H9 (cell line): ENCODE results near the gene PPP1R9A. TPM values are rescaled to one million over a fixed set of nuclear protein-coding genes. Genes with fewer than 3 reads are reported as not detected.

ENCODE experiments used
- DNase-seq: peaks from one replicate; pipeline ENCODE4 v3.0.0-alpha.2; 2017
- H2AFZ ChIP-seq: one replicate; pipeline ENCODE4 v1.6.1; 2013; ENCODE audit warnings: mild to moderate bottlenecking, low read length, control low read depth, moderate library complexity
- H2AK5ac ChIP-seq: 2 replicates; pipeline ENCODE4 v1.6.1; 2013; ENCODE audit warnings: low read length, control low read depth, mixed read lengths; ENCODE audit not compliant: insufficient read length
- H2BK120ac ChIP-seq: one replicate; pipeline ENCODE4 v1.6.1; 2013; ENCODE audit warnings: low read depth, mild to moderate bottlenecking, low read length, control low read depth, inconsistent platforms; ENCODE audit not compliant: poor library complexity, severe bottlenecking
- H2BK12ac ChIP-seq: 2 replicates; pipeline ENCODE4 v1.6.1; 2013; ENCODE audit warnings: low read length, control low read depth, mixed read lengths, low read depth; ENCODE audit not compliant: insufficient read length
- H2BK15ac ChIP-seq: 2 replicates; pipeline ENCODE4 v1.6.1; 2013; ENCODE audit warnings: low read depth, low read length, control low read depth
- H2BK20ac ChIP-seq: one replicate; pipeline ENCODE4 v1.6.1; 2013; ENCODE audit warnings: low read depth, mild to moderate bottlenecking, low read length, control low read depth, inconsistent platforms; ENCODE audit not compliant: poor library complexity, severe bottlenecking
- H2BK5ac ChIP-seq: 2 replicates; pipeline ENCODE4 v1.6.1; 2013; ENCODE audit warnings: low read length, control low read depth, mixed read lengths; ENCODE audit not compliant: insufficient read length
- H3K14ac ChIP-seq: 2 replicates; pipeline ENCODE4 v1.6.1; 2013; ENCODE audit warnings: low read length, control low read depth; ENCODE audit not compliant: insufficient read depth
- H3K18ac ChIP-seq: 2 replicates; pipeline ENCODE4 v1.6.1; 2013; ENCODE audit warnings: low read depth, mild to moderate bottlenecking, mixed read lengths, low read length, control low read depth; ENCODE audit not compliant: insufficient read length
- H3K23ac ChIP-seq: 2 replicates; pipeline ENCODE4 v1.6.1; 2013; ENCODE audit warnings: low read length, control low read depth, mixed read lengths, low read depth; ENCODE audit not compliant: insufficient read length
- H3K23me2 ChIP-seq: 2 replicates; pipeline ENCODE4 v1.6.1; 2013; ENCODE audit warnings: low read depth, mild to moderate bottlenecking, mixed read lengths, low read length, control low read depth; ENCODE audit not compliant: insufficient read length, poor library complexity, severe bottlenecking
- H3K27ac ChIP-seq: 2 replicates; pipeline ENCODE4 v1.5.1; 2013; ENCODE audit warnings: low read length, control low read depth, mixed read lengths, low read depth; ENCODE audit not compliant: insufficient read length
- H3K27me3 ChIP-seq: 2 replicates; pipeline ENCODE4 v1.6.1; 2013; ENCODE audit warnings: low read length, control low read depth, inconsistent platforms; ENCODE audit not compliant: insufficient read depth
- H3K4ac ChIP-seq: 2 replicates; pipeline ENCODE4 v1.6.1; 2013; ENCODE audit warnings: low read depth, mild to moderate bottlenecking, control low read depth, inconsistent platforms, low read length, moderate library complexity
- H3K4me1 ChIP-seq: 2 replicates; pipeline ENCODE4 v1.6.1; 2013; ENCODE audit warnings: low read length, control low read depth, inconsistent platforms; ENCODE audit not compliant: insufficient read depth
- H3K4me2 ChIP-seq: 2 replicates; pipeline ENCODE4 v1.6.1; 2013; ENCODE audit warnings: low read length, control low read depth, mixed read lengths; ENCODE audit not compliant: insufficient read length, insufficient read depth
- H3K56ac ChIP-seq: 2 replicates; pipeline ENCODE4 v1.6.1; 2013; ENCODE audit warnings: low read depth, mild to moderate bottlenecking, mixed read lengths, low read length, control low read depth; ENCODE audit not compliant: insufficient read length
- H3K79me1 ChIP-seq: 2 replicates; pipeline ENCODE4 v1.6.1; 2013; ENCODE audit warnings: low read depth, mild to moderate bottlenecking, moderate library complexity, low read length, control low read depth, inconsistent platforms; ENCODE audit not compliant: insufficient read depth, poor library complexity, severe bottlenecking
- H3K79me2 ChIP-seq: 2 replicates; pipeline ENCODE4 v1.6.1; 2013; ENCODE audit warnings: low read length, control low read depth, inconsistent platforms; ENCODE audit not compliant: insufficient read depth
- H3K9ac ChIP-seq: 2 replicates; pipeline ENCODE4 v1.6.1; 2013; ENCODE audit warnings: low read length, control low read depth, mixed read lengths; ENCODE audit not compliant: insufficient read length; ENCODE audit errors: extremely low read depth
- H3K9me3 ChIP-seq: one replicate; pipeline ENCODE4 v1.6.1; 2013; ENCODE audit warnings: low read depth, low read length, inconsistent platforms; ENCODE audit not compliant: control insufficient read depth
- H3T11ph ChIP-seq: one replicate; pipeline ENCODE4 v1.6.1; 2013; ENCODE audit warnings: mild to moderate bottlenecking, low read length, control low read depth, inconsistent platforms
- H4K20me1 ChIP-seq: one replicate; pipeline ENCODE4 v1.6.1; 2013; ENCODE audit not compliant: control insufficient read depth, insufficient read length, insufficient read depth
- H4K5ac ChIP-seq: 2 replicates; pipeline ENCODE4 v1.6.1; 2013; ENCODE audit warnings: low read depth, mild to moderate bottlenecking, mixed read lengths, low read length, control low read depth; ENCODE audit not compliant: insufficient read length
- H4K8ac ChIP-seq: replicated peaks from 2 replicates; pipeline ENCODE4 v1.6.1; 2013; ENCODE audit warnings: low read length, control low read depth, mixed read lengths, low read depth; ENCODE audit not compliant: insufficient read length
- H4K91ac ChIP-seq: 2 replicates; pipeline ENCODE4 v1.6.1; 2013; ENCODE audit warnings: low read depth, mild to moderate bottlenecking, moderate library complexity, mixed read lengths, low read length, control low read depth; ENCODE audit not compliant: insufficient read length
- H3K27ac Mint-ChIP-seq, 3 experiments: 2 replicates in 2 of 3; 3 replicates in 1 of 3; pipeline ENCODE4 v1.8.0; 2020 to 2021; ENCODE audit warnings: mixed read lengths in 3 of 3, mild to moderate bottlenecking in 1 of 3, moderate library complexity in 1 of 3
- H3K27me3 Mint-ChIP-seq: 2 replicates; pipeline ENCODE4 v1.8.0; 2021; ENCODE audit warnings: low read depth, mild to moderate bottlenecking, moderate library complexity, mixed read lengths
- H3K36me3 Mint-ChIP-seq, 3 experiments: 2 replicates in 2 of 3; 3 replicates in 1 of 3; pipeline ENCODE4 v1.8.0; 2020 to 2021; ENCODE audit warnings: low read depth in 3 of 3, mixed read lengths in 3 of 3; ENCODE audit not compliant: insufficient read depth in 1 of 3
- H3K4me1 Mint-ChIP-seq, 2 experiments: 2 replicates each; pipeline ENCODE4 v1.8.0; 2020; ENCODE audit warnings: mixed read lengths in 2 of 2
- H3K4me3 Mint-ChIP-seq, 2 experiments: 2 replicates in 1 of 2; 3 replicates in 1 of 2; pipeline ENCODE4 v1.8.0; 2020 to 2021; ENCODE audit warnings: mild to moderate bottlenecking in 2 of 2, mixed read lengths in 2 of 2, moderate library complexity in 1 of 2
- H3K9me3 Mint-ChIP-seq, 2 experiments: 2 replicates in 1 of 2; 3 replicates in 1 of 2; pipeline ENCODE4 v1.8.0; 2020; ENCODE audit warnings: mild to moderate bottlenecking in 2 of 2, mixed read lengths in 2 of 2, moderate library complexity in 1 of 2
- CTCF ChIP-seq: fragments of 200-600 bp; sonication (generic); conservative IDR thresholded peaks from 3 replicates; pipeline ENCODE4 v1.8.0; 2021; ENCODE audit warnings: antibody characterized with exemption, mild to moderate bottlenecking
- total RNA-seq: library from RNA; stranded (reverse); gene quantifications from 2 replicates; pipeline ENCODE4 v1.2.1, GENCODE V29; 2021

PPP1R9A gene
- total RNA-seq, 1 experiment from 2014 or later = 17.0 TPM

GRCh38 chr7:95201727-95202126, 294.3 kb downstream of the PPP1R9A start:
- Histone ChIP-seq H4K91ac (no peak overlapping the region), H2BK5ac (no peak overlapping the region), H2AFZ (no peak overlapping the region), H3K14ac (no peak overlapping the region), H2AK5ac (no peak overlapping the region), H3K23me2 (no peaks in the 10 kb centered on the region), H4K5ac (no peak overlapping the region), H3K56ac (no peak overlapping the region), H4K8ac (no peak overlapping the region), H3K27ac (no peak overlapping the region), H3T11ph (no peak overlapping the region), H4K20me1 (peaks cover 3% of the 10 kb centered on the region), H2BK20ac (no peak overlapping the region), H2BK12ac (no peak overlapping the region), H3K18ac (no peak overlapping the region), H3K23ac (no peak overlapping the region), H3K4me1 (no peaks in the 10 kb centered on the region), H3K9me3 (no peaks in the 10 kb centered on the region), H3K4ac (no peak overlapping the region), H2BK15ac (no peak overlapping the region), H2BK120ac (no peak overlapping the region), H3K4me2 (no peak overlapping the region), H3K79me1 (no peaks in the 10 kb centered on the region), H3K79me2 (no peaks in the 10 kb centered on the region), H3K9ac (no peak overlapping the region), H3K27me3 (no peaks in the 10 kb centered on the region)
- H3K4me1 Mint-ChIP-seq = no peaks in the 10 kb centered on the region
- no peaks in the 10 kb centered on the region; a peak in 1 of 7 replicates for H3K36me3 Mint-ChIP-seq
- no peaks in the 10 kb centered on the region for H3K27me3 Mint-ChIP-seq
- DNase-seq = no peak
- no peaks in the 10 kb centered on the region for H3K9me3 Mint-ChIP-seq
- TF ChIP-seq CTCF = no peak
- no peak overlapping the region for H3K4me3 Mint-ChIP-seq
- no peak overlapping the region for H3K27ac Mint-ChIP-seq
